Dermis blood vessel endothelial cell (primary cell): ENCODE measurements around the gene SORCS3. TPM values are rescaled to one million over a fixed set of nuclear protein-coding genes. Genes with fewer than 3 reads are reported as not detected.
"Not testable (repeated sequence)": the region's sequence is repeated elsewhere in the genome, so short reads cannot be mapped to it uniquely, and the experiment has no call there.

Source experiments
- DNase-seq: peaks from one replicate; pipeline ENCODE4 v3.0.0; 2010
- total RNA-seq: library from RNA; depleted of rRNA; stranded (reverse); fragments of >200 nt; gene quantifications from 2 replicates; pipeline ENCODE4 v1.2.3, GENCODE V29; 2014

The SORCS3 gene
- total RNA-seq, 1 donor from 2014 or later: not detected

- DNase-seq: no peak
Measured at GRCh38 chr10:104690959-104691358, 49.9 kb downstream of the SORCS3 start.

- DNase-seq: no peak
Measured at GRCh38 chr10:104694074-104694473, 53.0 kb downstream of the SORCS3 start.

GRCh38 chr10:104703262-104703661 is 62.2 kb downstream of the SORCS3 start:
- DNase-seq: not testable (repeated sequence)

GRCh38 chr10:104706886-104707285 is 65.8 kb downstream of the SORCS3 start:
- DNase-seq: no peak

GRCh38 chr10:104707602-104708459 is 66.7 kb downstream of the SORCS3 start:
- no peak for DNase-seq

- DNase-seq: no peak
Measured at GRCh38 chr10:104711302-104711721, 70.2 kb downstream of the SORCS3 start.

- not testable (repeated sequence) for DNase-seq
Measured at GRCh38 chr10:104730593-104730992, 89.5 kb downstream of the SORCS3 start.

- no peak for DNase-seq
Measured at GRCh38 chr10:104731192-104731591, 90.1 kb downstream of the SORCS3 start.

GRCh38 chr10:104732222-104732621 is 91.1 kb downstream of the SORCS3 start:
- no peak for DNase-seq

GRCh38 chr10:104734433-104734832 is 93.3 kb downstream of the SORCS3 start:
- DNase-seq: no peak

- DNase-seq: no peak
Measured at GRCh38 chr10:104735036-104735756, 94.1 kb downstream of the SORCS3 start.

- no peak for DNase-seq
Measured at GRCh38 chr10:104735757-104736391, 94.8 kb downstream of the SORCS3 start.

GRCh38 chr10:104741127-104741526 is 100.0 kb downstream of the SORCS3 start:
- DNase-seq: no peak

- no peak for DNase-seq
Measured at GRCh38 chr10:104744052-104744451, 103.0 kb downstream of the SORCS3 start.

- DNase-seq: no peak
Measured at GRCh38 chr10:104750291-104750690, 109.2 kb downstream of the SORCS3 start.

- DNase-seq: no peak
Measured at GRCh38 chr10:104762793-104763192, 121.7 kb downstream of the SORCS3 start.

- no peak for DNase-seq
Measured at GRCh38 chr10:104766341-104766740, 125.3 kb downstream of the SORCS3 start.

GRCh38 chr10:104767282-104767681 is 126.2 kb downstream of the SORCS3 start:
- no peak for DNase-seq

GRCh38 chr10:104767745-104768144 is 126.7 kb downstream of the SORCS3 start:
- DNase-seq: no peak

GRCh38 chr10:104773105-104773504 is 132.0 kb downstream of the SORCS3 start:
- DNase-seq: no peak

- no peak for DNase-seq
Measured at GRCh38 chr10:104774234-104774633, 133.1 kb downstream of the SORCS3 start.

- DNase-seq: no peak
Measured at GRCh38 chr10:104777086-104777799, 136.2 kb downstream of the SORCS3 start.

GRCh38 chr10:104778371-104778770 is 137.3 kb downstream of the SORCS3 start:
- no peak for DNase-seq
